ENCODE results near the gene LHFPL6.

Gene LHFPL6

GRCh38 chr13:39330504-39330903 lies 272.5 kb downstream of the LHFPL6 start:
- H3K4me1 Mint-ChIP-seq (ENCODE audit: low read depth) = no peaks in the 10 kb centered on the region
- H3K4me3 Mint-ChIP-seq = no peak overlapping the region
- peaks cover 14% of the 10 kb centered on the region for H3K27me3 Mint-ChIP-seq
- no peaks in the 10 kb centered on the region for H3K36me3 Mint-ChIP-seq (ENCODE audit: low read depth)
- no peaks in the 10 kb centered on the region for H3K9me3 Mint-ChIP-seq
- no peak overlapping the region for H3K27ac Mint-ChIP-seq
- DNase-seq = no peak

GRCh38 chr13:39329182-39329639 lies 273.8 kb downstream of the LHFPL6 start:
- Mint-ChIP-seq H3K4me3 (no peak overlapping the region), H3K9me3 (no peaks in the 10 kb centered on the region), H3K36me3 (ENCODE audit: low read depth) (no peaks in the 10 kb centered on the region), H3K27ac (no peak overlapping the region), H3K4me1 (ENCODE audit: low read depth) (no peaks in the 10 kb centered on the region), H3K27me3 (peaks cover 14% of the 10 kb centered on the region)
- DNase-seq = no peak

GRCh38 chr13:39327172-39327479 lies 275.9 kb downstream of the LHFPL6 start:
- no peaks in the 10 kb centered on the region for H3K36me3 Mint-ChIP-seq (ENCODE audit: low read depth)
- H3K9me3 Mint-ChIP-seq = no peaks in the 10 kb centered on the region
- no peaks in the 10 kb centered on the region for H3K4me1 Mint-ChIP-seq (ENCODE audit: low read depth)
- DNase-seq = no peak
- H3K4me3 Mint-ChIP-seq = no peak overlapping the region
- peaks cover 11% of the 10 kb centered on the region for H3K27me3 Mint-ChIP-seq
- no peak overlapping the region for H3K27ac Mint-ChIP-seq

GRCh38 chr13:39326469-39327171 lies 276.4 kb downstream of the LHFPL6 start:
- no peak for DNase-seq
- no peaks in the 10 kb centered on the region for H3K9me3 Mint-ChIP-seq
- H3K27me3 Mint-ChIP-seq = peaks cover 11% of the 10 kb centered on the region
- no peak overlapping the region for H3K4me3 Mint-ChIP-seq
- H3K27ac Mint-ChIP-seq = no peak overlapping the region
- H3K36me3 Mint-ChIP-seq (ENCODE audit: low read depth) = no peaks in the 10 kb centered on the region
- no peaks in the 10 kb centered on the region for H3K4me1 Mint-ChIP-seq (ENCODE audit: low read depth)

- Mint-ChIP-seq H3K4me3 (no peak overlapping the region), H3K36me3 (ENCODE audit: low read depth) (no peaks in the 10 kb centered on the region), H3K4me1 (ENCODE audit: low read depth) (no peaks in the 10 kb centered on the region), H3K27me3 (peaks cover 4% of the 10 kb centered on the region), H3K27ac (no peak overlapping the region), H3K9me3 (no peaks in the 10 kb centered on the region)
- DNase-seq = no peak
Measured at GRCh38 chr13:39324806-39325311, 278.1 kb downstream of the LHFPL6 start.

- no peak for DNase-seq
- H3K4me3 Mint-ChIP-seq = no peak overlapping the region
- no peaks in the 10 kb centered on the region for H3K4me1 Mint-ChIP-seq (ENCODE audit: low read depth)
- no peak overlapping the region for H3K27ac Mint-ChIP-seq
- H3K9me3 Mint-ChIP-seq = no peaks in the 10 kb centered on the region
- H3K27me3 Mint-ChIP-seq = peaks cover 9% of the 10 kb centered on the region
- no peaks in the 10 kb centered on the region for H3K36me3 Mint-ChIP-seq (ENCODE audit: low read depth)
Measured at GRCh38 chr13:39322836-39323585, 280.0 kb downstream of the LHFPL6 start.

GRCh38 chr13:39321574-39321973 lies 281.4 kb downstream of the LHFPL6 start:
- H3K36me3 Mint-ChIP-seq (ENCODE audit: low read depth) = no peaks in the 10 kb centered on the region
- peaks cover 14% of the 10 kb centered on the region for H3K27me3 Mint-ChIP-seq
- H3K9me3 Mint-ChIP-seq = no peaks in the 10 kb centered on the region
- DNase-seq = no peak
- H3K4me3 Mint-ChIP-seq = no peak overlapping the region
- H3K27ac Mint-ChIP-seq = no peak overlapping the region
- H3K4me1 Mint-ChIP-seq (ENCODE audit: low read depth) = no peaks in the 10 kb centered on the region

- H3K4me1 Mint-ChIP-seq (ENCODE audit: low read depth) = no peaks in the 10 kb centered on the region
- H3K4me3 Mint-ChIP-seq = no peak overlapping the region
- peaks cover 19% of the 10 kb centered on the region for H3K27me3 Mint-ChIP-seq
- H3K9me3 Mint-ChIP-seq = no peaks in the 10 kb centered on the region
- no peak for DNase-seq
- no peak overlapping the region for H3K27ac Mint-ChIP-seq
- H3K36me3 Mint-ChIP-seq (ENCODE audit: low read depth) = no peaks in the 10 kb centered on the region
Measured at GRCh38 chr13:39318161-39318560, 284.8 kb downstream of the LHFPL6 start.

GRCh38 chr13:39317291-39317690 lies 285.7 kb downstream of the LHFPL6 start:
- no peak overlapping the region for H3K27ac Mint-ChIP-seq
- no peak for DNase-seq

GRCh38 chr13:39315796-39316195 lies 287.2 kb downstream of the LHFPL6 start:
- H3K27ac Mint-ChIP-seq = no peak overlapping the region

More at GRCh38 chr13:39317291-39317690, 285.7 kb downstream of the LHFPL6 start:
- H3K4me3 Mint-ChIP-seq = no peak overlapping the region
- no peaks in the 10 kb centered on the region for H3K9me3 Mint-ChIP-seq
- no peaks in the 10 kb centered on the region for H3K4me1 Mint-ChIP-seq (ENCODE audit: low read depth)
- H3K27me3 Mint-ChIP-seq = peaks cover 19% of the 10 kb centered on the region
- no peaks in the 10 kb centered on the region for H3K36me3 Mint-ChIP-seq (ENCODE audit: low read depth)

GRCh38 chr13:39313721-39314120 lies 289.3 kb downstream of the LHFPL6 start:
- H3K27ac Mint-ChIP-seq = no peak overlapping the region
- peaks cover 19% of the 10 kb centered on the region for H3K27me3 Mint-ChIP-seq
- no peaks in the 10 kb centered on the region for H3K36me3 Mint-ChIP-seq (ENCODE audit: low read depth)
- no peaks in the 10 kb centered on the region for H3K4me1 Mint-ChIP-seq (ENCODE audit: low read depth)
- H3K4me3 Mint-ChIP-seq = no peak overlapping the region
- no peaks in the 10 kb centered on the region for H3K9me3 Mint-ChIP-seq
- DNase-seq = no peak

More at GRCh38 chr13:39315796-39316195, 287.2 kb downstream of the LHFPL6 start:
- Mint-ChIP-seq H3K9me3 (no peaks in the 10 kb centered on the region), H3K36me3 (ENCODE audit: low read depth) (no peaks in the 10 kb centered on the region), H3K4me3 (no peak overlapping the region), H3K27me3 (peaks cover 19% of the 10 kb centered on the region), H3K4me1 (ENCODE audit: low read depth) (no peaks in the 10 kb centered on the region)
- no peak for DNase-seq

- H3K27ac Mint-ChIP-seq = no peak overlapping the region
- no peaks in the 10 kb centered on the region for H3K4me1 Mint-ChIP-seq (ENCODE audit: low read depth)
- DNase-seq = no peak
- H3K4me3 Mint-ChIP-seq = no peak overlapping the region
- H3K9me3 Mint-ChIP-seq = no peaks in the 10 kb centered on the region
- no peaks in the 10 kb centered on the region for H3K36me3 Mint-ChIP-seq (ENCODE audit: low read depth)
- peaks cover 15% of the 10 kb centered on the region for H3K27me3 Mint-ChIP-seq
Measured at GRCh38 chr13:39312596-39312995, 290.4 kb downstream of the LHFPL6 start.

GRCh38 chr13:39311619-39312018 lies 291.4 kb downstream of the LHFPL6 start:
- Mint-ChIP-seq H3K9me3 (no peaks in the 10 kb centered on the region), H3K27me3 (peaks cover 12% of the 10 kb centered on the region), H3K36me3 (ENCODE audit: low read depth) (no peaks in the 10 kb centered on the region), H3K4me3 (no peak overlapping the region), H3K4me1 (ENCODE audit: low read depth) (peaks cover 3% of the 10 kb centered on the region), H3K27ac (no peak overlapping the region)
- no peak for DNase-seq

GRCh38 chr13:39310961-39311360 lies 292.0 kb downstream of the LHFPL6 start:
- peaks cover 12% of the 10 kb centered on the region for H3K27me3 Mint-ChIP-seq
- H3K36me3 Mint-ChIP-seq (ENCODE audit: low read depth) = no peaks in the 10 kb centered on the region
- no peak for DNase-seq

More at GRCh38 chr13:39310961-39311360, 292.0 kb downstream of the LHFPL6 start:
- Mint-ChIP-seq H3K27ac (no peak overlapping the region), H3K4me1 (ENCODE audit: low read depth) (peaks cover 4% of the 10 kb centered on the region), H3K4me3 (no peak overlapping the region), H3K9me3 (no peaks in the 10 kb centered on the region)
